HG02981 (cell line): ENCODE measurements around the gene YPEL2.

Experiments
- ATAC-seq: cut with Tn5 transposase; IDR thresholded peaks from one replicate; pipeline ENCODE4 v1.9.1; 2021; ENCODE audit warnings: mild to moderate bottlenecking, moderate library complexity; ENCODE audit not compliant: unreplicated experiment

Gene YPEL2

GRCh38 chr17:59356543-59357218 is 25.2 kb downstream of the YPEL2 start:
- no peak for ATAC-seq

- ATAC-seq, result no peak
Measured at GRCh38 chr17:59357219-59357697, 25.8 kb downstream of the YPEL2 start.

- no peak for ATAC-seq
Measured at GRCh38 chr17:59357929-59358328, 26.5 kb downstream of the YPEL2 start.

GRCh38 chr17:59361386-59361785 is 29.9 kb downstream of the YPEL2 start:
- ATAC-seq, result no peak

- ATAC-seq, result peak; percentile 47
Measured at GRCh38 chr17:59361916-59362810, 30.7 kb downstream of the YPEL2 start.

GRCh38 chr17:59362811-59363205 is 31.4 kb downstream of the YPEL2 start:
- ATAC-seq, result no peak

GRCh38 chr17:59365383-59365981 is 34.0 kb downstream of the YPEL2 start:
- no peak for ATAC-seq

- no peak for ATAC-seq
Measured at GRCh38 chr17:59366040-59366757, 34.7 kb downstream of the YPEL2 start.

GRCh38 chr17:59366773-59367656 is 35.6 kb downstream of the YPEL2 start:
- ATAC-seq, result no peak

GRCh38 chr17:59367657-59368045 is 36.2 kb downstream of the YPEL2 start:
- ATAC-seq, result no peak

- ATAC-seq, result no peak
Measured at GRCh38 chr17:59368218-59368857, 36.9 kb downstream of the YPEL2 start.

- no peak for ATAC-seq
Measured at GRCh38 chr17:59369031-59369975, 37.8 kb downstream of the YPEL2 start.

- no peak for ATAC-seq
Measured at GRCh38 chr17:59370593-59371299, 39.3 kb downstream of the YPEL2 start.

- ATAC-seq, result no peak
Measured at GRCh38 chr17:59371416-59372100, 40.1 kb downstream of the YPEL2 start.

GRCh38 chr17:59372138-59372751 is 40.8 kb downstream of the YPEL2 start:
- no peak for ATAC-seq

- ATAC-seq, result no peak
Measured at GRCh38 chr17:59373882-59374495, 42.5 kb downstream of the YPEL2 start.
